NCI-H1436 treated with DMSO at 0.1 percent for 48 hours (cell line): ENCODE measurements around the gene SSBP3.

ENCODE experiments used
- DNase-seq: peaks from one replicate; lab custom pipeline; 2025; lab: John Stamatoyannopoulos, UW

Gene SSBP3

DNA sequence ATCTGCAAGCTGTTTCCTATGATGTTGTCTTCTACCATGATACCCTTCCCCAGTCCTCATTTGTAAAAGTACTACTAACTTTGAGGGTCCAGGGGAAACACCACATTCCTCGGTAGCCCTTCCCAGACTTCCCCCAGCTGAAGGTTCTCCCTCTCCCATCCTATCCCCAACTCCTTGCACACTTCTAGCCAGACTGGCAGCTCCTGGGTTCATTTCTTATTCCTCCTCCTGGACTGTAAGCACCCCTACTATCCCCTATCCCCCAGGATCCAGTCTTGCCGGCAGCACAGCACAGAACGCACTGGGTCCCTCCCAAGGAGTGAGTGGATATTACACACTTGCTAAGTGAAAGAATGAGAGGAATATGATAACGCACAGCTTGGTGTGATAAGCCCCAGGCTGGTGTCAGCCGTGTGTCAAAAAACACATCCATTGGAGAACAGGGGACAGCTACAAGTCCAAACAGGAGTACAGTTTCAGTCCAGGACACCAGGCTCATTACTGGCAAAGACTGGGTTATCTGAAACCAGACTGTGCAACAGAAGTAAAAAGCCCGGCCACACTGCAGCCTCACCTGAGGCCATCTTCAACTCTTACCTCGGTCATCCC, 100.2 kb downstream of the SSBP3 start:
- no peak for DNase-seq

DNA sequence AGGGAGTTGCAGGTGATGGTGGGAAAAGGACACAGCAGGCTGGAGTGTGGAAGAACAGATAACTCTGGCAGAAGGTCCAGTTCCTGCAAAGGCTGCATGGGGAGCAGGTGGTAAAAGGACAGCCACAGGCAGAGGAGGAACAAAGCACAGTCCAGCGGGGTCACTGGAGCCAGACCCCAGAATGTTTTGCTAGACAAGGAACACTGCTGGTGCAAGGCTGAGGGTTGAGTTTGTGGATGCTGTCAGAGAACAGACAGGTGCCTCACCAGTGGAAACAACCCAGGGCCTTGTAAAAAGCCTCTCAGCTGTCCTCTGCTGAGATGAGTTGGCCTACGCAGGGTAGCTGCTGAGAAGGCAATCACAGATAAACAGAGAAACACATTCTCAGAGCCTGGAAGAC, 101.7 kb downstream of the SSBP3 start:
- no peak for DNase-seq

GRCh38 chr1:54302951-54303843, 103.0 kb downstream of the SSBP3 start:
- peak; percentile 80 for DNase-seq

DNA sequence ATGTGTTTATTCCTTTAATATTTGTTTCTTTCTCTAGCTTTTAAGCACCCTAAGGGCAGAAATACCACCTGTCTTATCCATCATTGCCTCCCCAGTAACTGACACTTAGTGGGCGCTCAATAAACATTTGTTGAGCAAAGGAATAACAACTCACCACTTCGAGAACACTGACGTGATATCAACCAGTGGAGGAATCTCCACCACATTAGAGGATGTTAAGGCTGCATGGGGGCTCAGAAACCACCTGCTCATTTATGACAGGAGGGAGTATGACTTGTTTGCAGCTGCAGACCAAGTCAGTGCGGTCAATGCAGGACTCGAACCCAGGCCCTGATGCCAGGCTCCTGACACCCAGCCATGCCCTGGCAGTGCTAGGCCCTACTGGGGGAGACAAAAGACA, 103.6 kb downstream of the SSBP3 start:
- no peak for DNase-seq

DNA sequence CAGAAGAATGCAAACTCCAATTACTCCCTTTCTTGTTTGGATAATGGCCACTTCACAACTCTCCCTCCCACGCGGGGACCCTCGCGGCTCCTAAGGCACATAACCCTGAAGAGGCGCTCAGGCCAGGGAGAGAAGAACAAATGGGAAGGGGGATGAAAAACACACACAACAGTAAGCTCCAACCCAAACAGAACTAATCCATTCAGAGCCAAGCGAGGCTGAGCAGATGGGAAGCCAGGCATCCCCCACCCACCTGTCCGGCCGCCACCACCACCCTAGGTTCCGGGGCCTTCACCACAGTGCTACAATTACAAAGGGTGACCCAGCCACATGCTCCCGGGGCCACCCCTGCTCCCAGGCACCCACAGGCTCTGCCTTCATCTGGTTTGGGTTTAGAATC, 104.7 kb downstream of the SSBP3 start:
- no peak for DNase-seq

DNA sequence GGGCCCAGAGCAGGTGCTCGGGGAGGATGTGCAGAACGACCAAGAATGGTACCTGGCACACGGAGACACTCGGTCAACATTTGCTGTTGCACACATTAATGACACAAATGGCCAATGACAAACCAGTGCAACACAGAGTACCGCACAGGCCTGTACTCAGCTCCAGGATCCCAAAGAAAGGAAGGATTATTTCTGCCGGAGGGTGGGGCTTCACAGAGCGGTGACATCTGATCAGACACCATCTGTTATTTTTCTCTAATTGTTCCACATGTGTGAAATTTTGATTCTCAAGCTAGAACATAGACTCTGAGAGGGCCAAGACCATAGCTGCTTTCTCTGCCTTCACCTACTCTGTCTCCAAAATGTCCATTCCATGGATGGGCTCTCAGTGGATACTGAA, 105.8 kb downstream of the SSBP3 start:
- no peak for DNase-seq

- no peak for DNase-seq
Observed at GRCh38 chr1:54299037-54299436, 107.2 kb downstream of the SSBP3 start.

GRCh38 chr1:54298284-54299033, 107.7 kb downstream of the SSBP3 start:
- no peak for DNase-seq

GRCh38 chr1:54297596-54298283, 108.5 kb downstream of the SSBP3 start:
- no peak for DNase-seq

- no peak for DNase-seq
Observed at GRCh38 chr1:54296666-54297065, 109.5 kb downstream of the SSBP3 start.

DNA sequence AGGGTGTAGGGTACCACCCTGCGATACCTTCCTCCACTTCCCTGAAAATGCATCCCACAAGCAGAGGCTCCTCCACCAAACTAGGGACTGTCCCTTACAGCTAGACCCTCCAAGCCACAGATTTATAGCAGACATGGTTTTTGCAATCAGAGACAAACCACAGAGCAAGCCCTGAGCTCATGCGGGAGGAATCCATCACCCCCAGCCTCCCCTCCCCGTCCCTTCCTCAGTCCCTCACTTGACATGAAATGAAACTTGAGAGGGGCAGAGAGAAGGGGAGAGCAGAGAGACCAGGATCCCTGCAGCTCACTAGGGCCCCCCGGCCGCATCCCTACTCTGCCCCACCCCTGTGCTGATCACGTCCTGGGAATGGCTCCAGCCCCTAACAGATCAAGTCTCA, 111.3 kb downstream of the SSBP3 start:
- no peak for DNase-seq

DNA sequence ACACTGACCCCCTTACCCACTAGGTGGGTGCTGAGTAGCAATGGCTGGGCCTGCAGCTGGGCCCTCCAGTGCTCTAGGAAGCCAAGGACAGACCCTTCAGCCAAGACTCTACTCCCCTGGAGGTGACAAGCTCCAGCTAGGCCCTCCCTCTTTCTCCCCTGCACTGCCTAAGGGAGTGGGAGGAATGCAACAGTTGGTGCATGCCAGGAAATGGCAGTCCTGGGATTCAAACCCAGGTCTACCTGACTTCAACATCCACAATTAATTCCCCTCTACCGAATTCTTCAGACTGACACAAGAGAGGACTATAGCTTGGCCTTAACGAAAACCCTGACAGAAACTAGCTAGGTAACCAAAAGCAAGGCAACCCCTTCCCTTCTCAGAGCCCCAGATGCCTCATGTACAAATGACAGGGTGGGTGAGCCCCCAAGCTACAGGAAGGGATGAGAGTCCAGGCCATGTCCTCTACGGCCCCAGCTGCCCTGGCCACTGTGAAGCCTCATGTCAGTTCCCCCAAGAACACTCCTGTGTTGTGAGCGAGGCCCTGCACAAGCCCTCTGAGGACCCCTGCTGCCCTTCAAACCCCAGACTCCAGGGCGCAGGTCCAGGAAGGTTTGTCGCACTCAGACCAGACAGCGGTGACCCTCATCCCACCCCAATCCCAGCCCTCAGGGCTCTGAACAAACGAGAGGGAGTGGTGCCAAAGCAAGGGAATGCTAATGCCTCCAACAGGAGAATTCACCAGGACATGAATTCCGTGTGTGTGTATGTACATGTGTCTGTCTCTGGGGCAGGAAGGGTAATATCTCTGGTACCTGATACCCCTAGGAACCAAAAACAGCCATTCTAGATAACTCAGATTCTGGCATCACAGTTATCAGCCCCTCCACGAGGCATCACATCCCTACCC, 113.9 kb downstream of the SSBP3 start:
- no peak for DNase-seq

GRCh38 chr1:54291276-54292001, 114.8 kb downstream of the SSBP3 start:
- peak; percentile 41 for DNase-seq

- DNase-seq, result no peak
Observed at GRCh38 chr1:54290506-54291184, 115.5 kb downstream of the SSBP3 start.

DNA sequence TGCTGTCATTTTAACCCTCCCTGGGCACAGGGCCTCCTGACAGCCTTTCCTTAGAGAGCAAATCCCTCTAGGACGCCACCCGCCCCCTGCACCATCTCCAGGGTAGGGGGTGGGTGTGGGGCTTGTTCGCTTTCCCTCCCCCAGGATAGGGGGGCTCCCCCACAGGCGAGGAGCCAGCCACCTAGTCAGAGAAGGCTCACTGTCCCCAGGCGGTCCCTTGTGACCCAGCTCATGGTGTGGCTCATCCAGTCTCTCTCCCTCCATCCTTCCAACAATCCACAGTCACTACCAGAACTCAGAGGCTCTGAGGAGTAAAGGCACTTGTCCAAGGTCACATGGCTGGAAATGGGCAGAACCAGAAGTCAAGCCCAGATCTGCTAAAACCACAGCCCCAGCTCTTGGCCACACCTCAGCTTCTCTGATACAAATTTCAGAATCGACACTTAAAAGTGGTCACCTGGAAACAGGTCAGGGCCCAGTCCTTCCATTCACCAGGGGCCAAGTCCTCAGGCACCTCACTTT, 116.4 kb downstream of the SSBP3 start:
- DNase-seq, result no peak

GRCh38 chr1:54287801-54288211, 118.4 kb downstream of the SSBP3 start:
- DNase-seq, result no peak

GRCh38 chr1:54287176-54287650, 119.0 kb downstream of the SSBP3 start:
- DNase-seq, result no peak

DNA sequence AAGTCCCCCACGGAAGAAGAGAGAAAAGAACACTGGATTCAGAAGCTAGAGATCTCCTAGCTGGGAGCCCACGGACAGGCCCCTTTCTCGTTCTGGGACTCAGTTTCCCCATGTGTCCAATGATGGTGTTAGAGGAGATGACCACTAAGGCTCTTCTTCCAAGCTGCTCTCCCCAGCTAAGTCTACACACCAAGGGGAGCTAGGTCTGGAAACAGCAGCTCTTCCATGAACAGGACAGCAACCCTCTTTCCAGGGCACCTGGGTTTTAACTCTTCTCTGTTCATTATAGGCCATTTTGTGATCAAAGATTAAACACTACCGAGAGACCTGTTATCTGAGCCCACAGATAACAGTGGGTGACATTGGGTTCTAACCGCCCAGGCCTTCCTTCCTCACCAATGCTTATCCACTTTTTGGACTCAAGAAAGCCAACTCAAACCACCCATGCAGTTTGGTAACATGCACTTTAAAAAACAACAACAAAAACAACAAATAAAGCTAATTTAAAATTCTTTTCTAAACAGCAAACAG, 120.3 kb downstream of the SSBP3 start:
- DNase-seq, result no peak
